Astrocyte (in vitro differentiated cells and primary cell): ENCODE measurements around the gene TGFBI. TPM values are rescaled to one million over a fixed set of nuclear protein-coding genes. Genes with fewer than 3 reads are reported as not detected.

ENCODE experiments used
- DNase-seq: peaks from one replicate; pipeline ENCODE4 v3.0.0-alpha.2; 2010; ENCODE audit warnings: low read depth
- FAIRE-seq: peaks from 2 replicates; lab custom pipeline; 2011; peaks lifted over from hg19 to GRCh38; lab: Jason Lieb, UNC
- H2AFZ ChIP-seq: 2 replicates; pipeline ENCODE4 v1.6.0; 2012; ENCODE audit warnings: low read depth, low read length, inconsistent platforms
- H3K27ac ChIP-seq: 2 replicates; pipeline ENCODE4 v1.5.1; 2011; ENCODE audit warnings: low read depth, low read length, inconsistent platforms
- H3K27me3 ChIP-seq: 2 replicates; pipeline ENCODE4 v1.6.0; 2011; ENCODE audit warnings: low read length, inconsistent platforms; ENCODE audit not compliant: insufficient read depth
- H3K36me3 ChIP-seq: 2 replicates; pipeline ENCODE4 v1.5.1; 2011; ENCODE audit warnings: low read length, inconsistent platforms; ENCODE audit not compliant: insufficient read depth
- H3K4me1 ChIP-seq: 2 replicates; pipeline ENCODE4 v1.5.1; 2011; ENCODE audit warnings: low read length, inconsistent platforms; ENCODE audit not compliant: insufficient read depth
- H3K4me2 ChIP-seq: 2 replicates; pipeline ENCODE4 v1.6.0; 2012; ENCODE audit warnings: low read length, inconsistent platforms
- H3K4me3 ChIP-seq: 2 replicates; pipeline ENCODE4 v1.5.1; 2011; ENCODE audit warnings: low read depth, mild to moderate bottlenecking, low read length, inconsistent platforms; ENCODE audit not compliant: insufficient read depth
- H3K79me2 ChIP-seq: 2 replicates; pipeline ENCODE4 v1.6.0; 2012; ENCODE audit warnings: mild to moderate bottlenecking, low read length, inconsistent platforms; ENCODE audit not compliant: insufficient read depth
- H3K9ac ChIP-seq: 2 replicates; pipeline ENCODE4 v1.6.0; 2012; ENCODE audit warnings: mild to moderate bottlenecking, low read length, inconsistent platforms
- H3K9me3 ChIP-seq: 2 replicates; pipeline ENCODE4 v1.5.1; 2012; ENCODE audit warnings: low read depth, mild to moderate bottlenecking, low read length, inconsistent platforms; ENCODE audit not compliant: insufficient read depth
- H4K20me1 ChIP-seq: 2 replicates; pipeline ENCODE4 v1.6.0; 2012; ENCODE audit warnings: low read length, inconsistent platforms; ENCODE audit not compliant: insufficient read depth
- H3K27ac Mint-ChIP-seq: one replicate; pipeline ENCODE4 v1.8.0; 2021; ENCODE audit warnings: mild to moderate bottlenecking, mixed read lengths; ENCODE audit not compliant: unreplicated experiment
- H3K27me3 Mint-ChIP-seq: one replicate; pipeline ENCODE4 v1.8.0; 2021; ENCODE audit warnings: low read depth, mixed read lengths; ENCODE audit not compliant: unreplicated experiment
- H3K36me3 Mint-ChIP-seq: one replicate; pipeline ENCODE4 v1.8.0; 2021; ENCODE audit warnings: low read depth, mixed read lengths; ENCODE audit not compliant: unreplicated experiment
- H3K4me1 Mint-ChIP-seq: one replicate; pipeline ENCODE4 v1.8.0; 2021; ENCODE audit warnings: low read depth, mixed read lengths; ENCODE audit not compliant: unreplicated experiment
- H3K4me3 Mint-ChIP-seq: one replicate; pipeline ENCODE4 v1.8.0; 2021; ENCODE audit warnings: mild to moderate bottlenecking, moderate library complexity, mixed read lengths; ENCODE audit not compliant: unreplicated experiment
- H3K9me3 Mint-ChIP-seq: one replicate; pipeline ENCODE4 v1.8.0; 2021; ENCODE audit warnings: mild to moderate bottlenecking, mixed read lengths; ENCODE audit not compliant: unreplicated experiment
- EZH2 ChIP-seq: IDR thresholded peaks from 2 replicates; pipeline ENCODE4 v1.6.1; 2012; ENCODE audit warnings: mild to moderate bottlenecking, low read length, inconsistent platforms; ENCODE audit not compliant: insufficient read depth
- total RNA-seq: library from RNA; stranded (reverse); gene quantifications from 2 replicates; pipeline ENCODE4 v1.2.1, GENCODE V29; 2021
- TF ChIP-seq, protein P1 (sequence below): IDR thresholded peaks from 2 replicates; pipeline ENCODE4 v1.5.1; 2011; ENCODE audit warnings: low read depth, mild to moderate bottlenecking, inconsistent platforms, low read length, moderate library complexity; ENCODE audit not compliant: insufficient read depth

Gene TGFBI
- total RNA-seq, 1 donor from 2014 or later: 1,145 TPM

DNA sequence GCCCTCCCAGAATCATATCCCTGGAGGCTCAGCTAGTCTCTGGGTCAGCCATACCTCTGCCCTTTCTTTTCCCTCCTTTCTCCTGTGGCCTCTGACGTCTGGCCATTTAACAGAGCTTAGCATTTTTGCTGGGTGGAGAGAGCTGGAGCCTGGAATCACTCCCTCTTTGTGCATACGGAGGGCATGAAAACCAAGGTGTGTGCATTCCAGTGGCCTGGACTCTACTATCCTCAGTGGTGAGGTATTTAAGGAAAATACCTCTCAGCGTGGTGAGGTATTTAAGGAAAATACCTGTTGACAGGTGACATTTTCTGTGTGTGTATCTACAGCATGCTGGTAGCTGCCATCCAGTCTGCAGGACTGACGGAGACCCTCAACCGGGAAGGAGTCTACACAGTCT lies 27.5 kb downstream of the TGFBI start:
- peaks cover 2% of the 10 kb centered on the region for H3K9me3 Mint-ChIP-seq
- Histone ChIP-seq H3K36me3 (peaks cover 55% of the 10 kb centered on the region), H3K79me2 (no peaks in the 10 kb centered on the region), H3K27me3 (no peaks in the 10 kb centered on the region), H3K27ac (peak overlapping the region; percentile 95), H3K4me3 (no peak overlapping the region), H3K9ac (peak overlapping the region; percentile 86), H2AFZ (no peak overlapping the region), H3K9me3 (no peaks in the 10 kb centered on the region), H4K20me1 (no peaks in the 10 kb centered on the region), H3K4me1 (peaks cover 79% of the 10 kb centered on the region), H3K4me2 (peak overlapping the region; percentile 62)
- no peak for TF ChIP-seq EZH2
- TF ChIP-seq, protein P1, sequence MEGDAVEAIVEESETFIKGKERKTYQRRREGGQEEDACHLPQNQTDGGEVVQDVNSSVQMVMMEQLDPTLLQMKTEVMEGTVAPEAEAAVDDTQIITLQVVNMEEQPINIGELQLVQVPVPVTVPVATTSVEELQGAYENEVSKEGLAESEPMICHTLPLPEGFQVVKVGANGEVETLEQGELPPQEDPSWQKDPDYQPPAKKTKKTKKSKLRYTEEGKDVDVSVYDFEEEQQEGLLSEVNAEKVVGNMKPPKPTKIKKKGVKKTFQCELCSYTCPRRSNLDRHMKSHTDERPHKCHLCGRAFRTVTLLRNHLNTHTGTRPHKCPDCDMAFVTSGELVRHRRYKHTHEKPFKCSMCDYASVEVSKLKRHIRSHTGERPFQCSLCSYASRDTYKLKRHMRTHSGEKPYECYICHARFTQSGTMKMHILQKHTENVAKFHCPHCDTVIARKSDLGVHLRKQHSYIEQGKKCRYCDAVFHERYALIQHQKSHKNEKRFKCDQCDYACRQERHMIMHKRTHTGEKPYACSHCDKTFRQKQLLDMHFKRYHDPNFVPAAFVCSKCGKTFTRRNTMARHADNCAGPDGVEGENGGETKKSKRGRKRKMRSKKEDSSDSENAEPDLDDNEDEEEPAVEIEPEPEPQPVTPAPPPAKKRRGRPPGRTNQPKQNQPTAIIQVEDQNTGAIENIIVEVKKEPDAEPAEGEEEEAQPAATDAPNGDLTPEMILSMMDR: no peak
- H3K27me3 Mint-ChIP-seq: no peaks in the 10 kb centered on the region
- FAIRE-seq: no peak
- H3K36me3 Mint-ChIP-seq: peaks cover 49% of the 10 kb centered on the region
- no peak for DNase-seq
- peaks cover 75% of the 10 kb centered on the region for H3K4me1 Mint-ChIP-seq
- peak overlapping the region; percentile 92 for H3K27ac Mint-ChIP-seq
- no peak overlapping the region for H3K4me3 Mint-ChIP-seq

DNA sequence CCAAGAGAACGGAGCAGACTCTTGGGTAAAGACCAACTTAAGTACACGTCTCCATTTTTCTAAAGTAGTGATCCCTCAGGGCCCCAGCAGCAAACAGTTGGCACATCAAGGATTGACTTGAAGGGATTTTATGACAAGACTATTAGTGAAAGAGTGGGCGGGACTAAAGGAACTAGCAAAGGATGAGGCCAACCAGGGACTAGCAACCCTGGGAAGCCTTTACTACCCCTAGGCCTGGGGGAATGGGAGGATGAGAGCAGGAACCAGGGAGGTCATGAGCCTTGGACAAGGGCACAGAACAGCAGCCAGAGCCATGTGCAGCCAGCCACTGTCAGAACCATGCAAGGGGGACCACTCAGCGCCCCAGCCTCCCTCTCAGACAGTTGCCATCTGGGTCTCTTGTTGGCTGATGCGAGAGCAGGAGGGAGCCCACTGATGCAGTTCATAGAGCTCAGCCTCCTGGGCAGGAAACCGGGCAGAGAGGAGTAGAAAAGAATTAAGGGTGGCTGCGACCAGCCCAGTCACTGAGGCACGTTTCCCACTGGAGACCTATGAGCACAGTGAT lies 28.1 kb downstream of the TGFBI start:
- peak overlapping the region; percentile 86 for H3K9ac ChIP-seq
- H3K36me3 ChIP-seq: peaks cover 61% of the 10 kb centered on the region
- H3K27ac Mint-ChIP-seq: peak overlapping the region; percentile 92
- H3K36me3 Mint-ChIP-seq: peaks cover 46% of the 10 kb centered on the region
- no peaks in the 10 kb centered on the region for H3K27me3 Mint-ChIP-seq
- peaks cover 73% of the 10 kb centered on the region for H3K4me1 Mint-ChIP-seq
- H2AFZ ChIP-seq: no peak overlapping the region
- peak overlapping the region; percentile 62 for H3K4me2 ChIP-seq
- no peak for DNase-seq
- H3K4me3 ChIP-seq: no peak overlapping the region
- H3K27me3 ChIP-seq: no peaks in the 10 kb centered on the region
- no peak for FAIRE-seq
- H3K4me3 Mint-ChIP-seq: peak overlapping the region; percentile 28
- H4K20me1 ChIP-seq: peaks cover 4% of the 10 kb centered on the region
- peak overlapping the region; percentile 95 for H3K27ac ChIP-seq
- H3K4me1 ChIP-seq: peaks cover 78% of the 10 kb centered on the region
- peaks cover 2% of the 10 kb centered on the region for H3K9me3 Mint-ChIP-seq
- H3K79me2 ChIP-seq: no peaks in the 10 kb centered on the region
- no peaks in the 10 kb centered on the region for H3K9me3 ChIP-seq
- TF ChIP-seq, protein P1: no peak
- TF ChIP-seq EZH2: no peak

DNA sequence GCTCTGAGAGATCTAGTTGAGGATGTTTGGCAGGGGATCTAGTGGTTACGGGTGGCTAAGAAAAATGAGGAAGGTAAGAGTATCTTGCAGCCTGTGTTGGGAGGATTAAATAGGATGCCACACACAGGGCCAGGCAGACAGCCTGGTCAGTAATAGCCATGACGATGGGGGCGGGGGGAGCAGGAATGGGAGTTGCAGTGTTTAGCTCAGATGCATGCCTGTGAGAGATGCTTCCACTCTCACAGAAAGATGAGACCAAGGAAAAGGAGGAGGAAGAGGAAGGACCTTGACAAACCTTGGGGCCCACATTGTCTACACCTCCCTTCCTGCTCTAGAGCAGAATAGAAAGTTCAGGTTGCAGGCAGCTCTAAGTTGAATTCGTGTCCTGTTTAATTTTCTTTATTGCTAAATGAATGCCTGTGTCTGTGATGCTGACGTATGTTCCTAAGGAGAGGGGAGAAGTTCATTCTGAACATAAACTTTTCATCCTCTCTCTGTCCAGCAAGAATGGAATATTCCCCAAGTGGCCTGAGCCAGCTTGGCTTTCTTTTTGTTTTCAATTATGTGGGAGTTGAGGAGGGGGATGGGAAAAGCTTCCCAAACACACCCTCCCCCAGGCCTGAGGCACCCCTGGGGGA lies 28.7 kb downstream of the TGFBI start:
- TF ChIP-seq, protein P1: no peak
- no peak for TF ChIP-seq EZH2
- no peaks in the 10 kb centered on the region for H3K27me3 ChIP-seq
- H2AFZ ChIP-seq: no peak overlapping the region
- H3K9ac ChIP-seq: peak overlapping the region; percentile 86
- Mint-ChIP-seq H3K36me3 (peaks cover 44% of the 10 kb centered on the region), H3K27me3 (no peaks in the 10 kb centered on the region), H3K4me3 (peak overlapping the region; percentile 28), H3K27ac (peak overlapping the region; percentile 92), H3K4me1 (peaks cover 69% of the 10 kb centered on the region), H3K9me3 (peaks cover 2% of the 10 kb centered on the region)
- peaks cover 10% of the 10 kb centered on the region for H4K20me1 ChIP-seq
- no peaks in the 10 kb centered on the region for H3K9me3 ChIP-seq
- H3K4me2 ChIP-seq: peak overlapping the region; percentile 62
- FAIRE-seq: peak; percentile 5
- no peak overlapping the region for H3K4me3 ChIP-seq
- H3K4me1 ChIP-seq: peaks cover 71% of the 10 kb centered on the region
- peaks cover 67% of the 10 kb centered on the region for H3K36me3 ChIP-seq
- H3K27ac ChIP-seq: peak overlapping the region; percentile 95
- no peaks in the 10 kb centered on the region for H3K79me2 ChIP-seq
- DNase-seq: peak; percentile 87
